K562 (cell line): ENCODE measurements around the gene KRT34.

ENCODE experiments used
- CREB1 ChIP-seq, 2 experiments: sonication (generic) in 1 of 2; formaldehyde crosslinking in 1 of 2; IDR thresholded peaks; 2 replicates each; pipeline versions ENCODE4 v1.6.1 to v1.8.0; 2012 to 2022; ENCODE audit warnings: inconsistent platforms in 1 of 2, mild to moderate bottlenecking in 1 of 2, missing genetic modification reagents in 1 of 2, moderate library complexity in 1 of 2
- EWSR1 ChIP-seq: fragments of 450-650 bp; IDR thresholded peaks from 2 replicates; pipeline ENCODE4 v1.6.1; 2018; ENCODE audit warnings: borderline replicate concordance, mild to moderate bottlenecking, low read depth, moderate library complexity; ENCODE audit not compliant: partially characterized antibody
- EZH2 ChIP-seq: IDR thresholded peaks from 2 replicates; pipeline ENCODE4 v1.6.1; 2012; ENCODE audit warnings: low read depth, mild to moderate bottlenecking, inconsistent platforms, low read length, borderline replicate concordance
- IFI16 ChIP-seq: fragments of 250-450 bp; sonication (Bioruptor Pico); IDR thresholded peaks from 2 replicates; pipeline ENCODE4 v2.1.2; 2022; ENCODE audit warnings: mild to moderate bottlenecking, inconsistent platforms
- NFATC3 ChIP-seq: fragments of 450-650 bp; IDR thresholded peaks from 2 replicates; pipeline ENCODE4 v1.6.1; 2017; ENCODE audit warnings: mild to moderate bottlenecking
- POLR2A ChIP-seq: fragments of 450-650 bp; conservative IDR thresholded peaks from 2 replicates; pipeline ENCODE4 v1.6.1; 2016
- TCF7L2 ChIP-seq: fragments of 150-350 bp; IDR thresholded peaks from 2 replicates; pipeline ENCODE4 v1.6.1; 2016; ENCODE audit warnings: low read depth, mild to moderate bottlenecking, low read length, moderate library complexity
- U2AF1 ChIP-seq: fragments of 200-400 bp; formaldehyde crosslinking; optimal IDR thresholded peaks from 2 replicates; pipeline ENCODE3; 2017; ENCODE audit warnings: mild to moderate bottlenecking, low read depth, low read length, moderate library complexity
- TF ChIP-seq, protein P1 (sequence below), 3 experiments: IDR thresholded peaks in 2 of 3; conservative IDR thresholded peaks in 1 of 3; 2 replicates each; pipeline ENCODE4 v1.5.1; 2011 to 2012; ENCODE audit warnings: low read length in 3 of 3, mild to moderate bottlenecking in 3 of 3, control low read depth in 2 of 3, improper control_type of control experiment in 1 of 3, inconsistent platforms in 1 of 3, low read depth in 1 of 3, mixed read lengths in 1 of 3, moderate library complexity in 1 of 3; ENCODE audit not compliant: insufficient read depth in 2 of 3
- TF ChIP-seq, protein P2 (sequence below): fragments of 250-450 bp; sonication (Bioruptor Pico); IDR thresholded peaks from 2 replicates; pipeline ENCODE4 v1.4.0; 2020; ENCODE audit warnings: mild to moderate bottlenecking, moderate library complexity

DNA sequence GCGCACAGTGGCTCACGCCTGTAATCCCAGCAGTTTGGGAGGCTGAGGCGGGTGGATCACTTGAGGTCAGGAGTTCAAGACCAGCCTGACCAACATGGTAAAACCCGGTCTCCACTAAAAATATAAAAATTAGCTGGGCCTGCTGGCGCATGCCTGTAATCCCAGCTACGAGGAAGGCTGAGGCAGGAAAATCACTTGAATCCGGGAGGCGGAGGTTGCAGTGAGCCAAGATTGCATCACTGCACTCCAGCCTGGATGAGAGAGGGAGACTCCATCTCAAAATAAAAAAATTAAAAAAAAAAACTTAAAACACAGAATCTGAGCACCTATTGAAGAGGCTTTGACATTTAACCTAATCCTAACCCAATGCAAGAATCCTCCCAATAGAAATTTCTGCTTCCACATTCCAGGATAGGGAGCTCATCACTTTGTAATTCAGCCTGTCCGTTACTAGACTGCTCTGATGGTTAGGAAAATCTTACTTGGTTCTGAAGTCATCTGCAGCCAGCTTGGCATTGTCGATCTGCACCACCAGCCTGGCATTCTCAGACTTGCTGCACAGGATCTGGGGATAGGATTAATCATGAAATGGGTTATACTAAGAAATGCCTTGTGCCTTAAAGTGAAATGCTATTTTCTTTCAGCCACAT lies 14.6 kb downstream of the KRT34 start:
- TF ChIP-seq, protein P1, sequence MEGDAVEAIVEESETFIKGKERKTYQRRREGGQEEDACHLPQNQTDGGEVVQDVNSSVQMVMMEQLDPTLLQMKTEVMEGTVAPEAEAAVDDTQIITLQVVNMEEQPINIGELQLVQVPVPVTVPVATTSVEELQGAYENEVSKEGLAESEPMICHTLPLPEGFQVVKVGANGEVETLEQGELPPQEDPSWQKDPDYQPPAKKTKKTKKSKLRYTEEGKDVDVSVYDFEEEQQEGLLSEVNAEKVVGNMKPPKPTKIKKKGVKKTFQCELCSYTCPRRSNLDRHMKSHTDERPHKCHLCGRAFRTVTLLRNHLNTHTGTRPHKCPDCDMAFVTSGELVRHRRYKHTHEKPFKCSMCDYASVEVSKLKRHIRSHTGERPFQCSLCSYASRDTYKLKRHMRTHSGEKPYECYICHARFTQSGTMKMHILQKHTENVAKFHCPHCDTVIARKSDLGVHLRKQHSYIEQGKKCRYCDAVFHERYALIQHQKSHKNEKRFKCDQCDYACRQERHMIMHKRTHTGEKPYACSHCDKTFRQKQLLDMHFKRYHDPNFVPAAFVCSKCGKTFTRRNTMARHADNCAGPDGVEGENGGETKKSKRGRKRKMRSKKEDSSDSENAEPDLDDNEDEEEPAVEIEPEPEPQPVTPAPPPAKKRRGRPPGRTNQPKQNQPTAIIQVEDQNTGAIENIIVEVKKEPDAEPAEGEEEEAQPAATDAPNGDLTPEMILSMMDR (IDR thresholded peaks at IDR 0.05 in 2 of 3, conservative IDR thresholded peaks at IDR 0.05 in 1 of 3; ENCODE audit: insufficient read depth in 2 of 3, low read depth in 1 of 3, low read length in 3 of 3) = no peak
- no peak for TF ChIP-seq TCF7L2
- TF ChIP-seq EWSR1 = no peak
- TF ChIP-seq POLR2A = no peak
- no peak for TF ChIP-seq U2AF1
- TF ChIP-seq, protein P2, sequence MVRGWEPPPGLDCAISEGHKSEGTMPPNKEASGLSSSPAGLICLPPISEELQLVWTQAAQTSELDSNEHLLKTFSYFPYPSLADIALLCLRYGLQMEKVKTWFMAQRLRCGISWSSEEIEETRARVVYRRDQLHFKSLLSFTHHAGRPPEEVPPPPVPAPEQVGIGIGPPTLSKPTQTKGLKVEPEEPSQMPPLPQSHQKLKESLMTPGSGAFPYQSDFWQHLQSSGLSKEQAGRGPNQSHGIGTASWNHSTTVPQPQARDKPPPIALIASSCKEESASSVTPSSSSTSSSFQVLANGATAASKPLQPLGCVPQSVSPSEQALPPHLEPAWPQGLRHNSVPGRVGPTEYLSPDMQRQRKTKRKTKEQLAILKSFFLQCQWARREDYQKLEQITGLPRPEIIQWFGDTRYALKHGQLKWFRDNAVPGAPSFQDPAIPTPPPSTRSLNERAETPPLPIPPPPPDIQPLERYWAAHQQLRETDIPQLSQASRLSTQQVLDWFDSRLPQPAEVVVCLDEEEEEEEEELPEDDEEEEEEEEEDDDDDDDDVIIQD (CRISPR knock-in tag) = no peak
- TF ChIP-seq IFI16 = no peak
- no peak for TF ChIP-seq EZH2
- TF ChIP-seq NFATC3 = no peak
- no peak for TF ChIP-seq CREB1 (IDR thresholded peaks at IDR 0.05)
- no peak for TF ChIP-seq CREB1 (CRISPR knock-in tag; IDR thresholded peaks at IDR 0.05)
